ENCODE measurements around the gene KIF19. TPM values are rescaled to one million over a fixed set of nuclear protein-coding genes. Genes with fewer than 3 reads are reported as not detected.

KIF19 gene
- total and polyA plus RNA-seq, 2 of the 8 experiments (the other 6 are each of a cell fraction or from before 2014, with no cell fraction given) = 0.52 to 0.77 TPM

DNA sequence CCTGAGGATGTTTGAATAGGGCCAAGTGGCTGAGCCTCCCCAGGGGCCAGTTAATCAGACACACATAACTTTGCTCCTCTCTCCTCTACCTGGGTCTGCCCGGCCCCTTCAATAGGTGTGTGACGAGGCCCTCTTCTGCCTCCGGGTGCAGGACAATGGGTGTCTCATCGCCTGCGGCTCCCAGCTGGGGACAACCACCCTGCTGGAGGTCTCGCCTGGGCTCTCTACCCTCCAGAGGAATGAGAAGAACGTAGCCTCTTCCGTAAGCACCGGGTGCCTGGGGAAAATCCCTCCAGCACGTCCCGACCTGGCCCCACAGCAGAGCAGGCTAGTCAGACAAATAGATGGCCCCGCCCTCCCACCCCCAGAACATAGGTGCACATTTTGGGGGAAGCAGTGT is 16.1 kb upstream of the KIF19 start (continued):
- TF ChIP-seq, protein P1, sequence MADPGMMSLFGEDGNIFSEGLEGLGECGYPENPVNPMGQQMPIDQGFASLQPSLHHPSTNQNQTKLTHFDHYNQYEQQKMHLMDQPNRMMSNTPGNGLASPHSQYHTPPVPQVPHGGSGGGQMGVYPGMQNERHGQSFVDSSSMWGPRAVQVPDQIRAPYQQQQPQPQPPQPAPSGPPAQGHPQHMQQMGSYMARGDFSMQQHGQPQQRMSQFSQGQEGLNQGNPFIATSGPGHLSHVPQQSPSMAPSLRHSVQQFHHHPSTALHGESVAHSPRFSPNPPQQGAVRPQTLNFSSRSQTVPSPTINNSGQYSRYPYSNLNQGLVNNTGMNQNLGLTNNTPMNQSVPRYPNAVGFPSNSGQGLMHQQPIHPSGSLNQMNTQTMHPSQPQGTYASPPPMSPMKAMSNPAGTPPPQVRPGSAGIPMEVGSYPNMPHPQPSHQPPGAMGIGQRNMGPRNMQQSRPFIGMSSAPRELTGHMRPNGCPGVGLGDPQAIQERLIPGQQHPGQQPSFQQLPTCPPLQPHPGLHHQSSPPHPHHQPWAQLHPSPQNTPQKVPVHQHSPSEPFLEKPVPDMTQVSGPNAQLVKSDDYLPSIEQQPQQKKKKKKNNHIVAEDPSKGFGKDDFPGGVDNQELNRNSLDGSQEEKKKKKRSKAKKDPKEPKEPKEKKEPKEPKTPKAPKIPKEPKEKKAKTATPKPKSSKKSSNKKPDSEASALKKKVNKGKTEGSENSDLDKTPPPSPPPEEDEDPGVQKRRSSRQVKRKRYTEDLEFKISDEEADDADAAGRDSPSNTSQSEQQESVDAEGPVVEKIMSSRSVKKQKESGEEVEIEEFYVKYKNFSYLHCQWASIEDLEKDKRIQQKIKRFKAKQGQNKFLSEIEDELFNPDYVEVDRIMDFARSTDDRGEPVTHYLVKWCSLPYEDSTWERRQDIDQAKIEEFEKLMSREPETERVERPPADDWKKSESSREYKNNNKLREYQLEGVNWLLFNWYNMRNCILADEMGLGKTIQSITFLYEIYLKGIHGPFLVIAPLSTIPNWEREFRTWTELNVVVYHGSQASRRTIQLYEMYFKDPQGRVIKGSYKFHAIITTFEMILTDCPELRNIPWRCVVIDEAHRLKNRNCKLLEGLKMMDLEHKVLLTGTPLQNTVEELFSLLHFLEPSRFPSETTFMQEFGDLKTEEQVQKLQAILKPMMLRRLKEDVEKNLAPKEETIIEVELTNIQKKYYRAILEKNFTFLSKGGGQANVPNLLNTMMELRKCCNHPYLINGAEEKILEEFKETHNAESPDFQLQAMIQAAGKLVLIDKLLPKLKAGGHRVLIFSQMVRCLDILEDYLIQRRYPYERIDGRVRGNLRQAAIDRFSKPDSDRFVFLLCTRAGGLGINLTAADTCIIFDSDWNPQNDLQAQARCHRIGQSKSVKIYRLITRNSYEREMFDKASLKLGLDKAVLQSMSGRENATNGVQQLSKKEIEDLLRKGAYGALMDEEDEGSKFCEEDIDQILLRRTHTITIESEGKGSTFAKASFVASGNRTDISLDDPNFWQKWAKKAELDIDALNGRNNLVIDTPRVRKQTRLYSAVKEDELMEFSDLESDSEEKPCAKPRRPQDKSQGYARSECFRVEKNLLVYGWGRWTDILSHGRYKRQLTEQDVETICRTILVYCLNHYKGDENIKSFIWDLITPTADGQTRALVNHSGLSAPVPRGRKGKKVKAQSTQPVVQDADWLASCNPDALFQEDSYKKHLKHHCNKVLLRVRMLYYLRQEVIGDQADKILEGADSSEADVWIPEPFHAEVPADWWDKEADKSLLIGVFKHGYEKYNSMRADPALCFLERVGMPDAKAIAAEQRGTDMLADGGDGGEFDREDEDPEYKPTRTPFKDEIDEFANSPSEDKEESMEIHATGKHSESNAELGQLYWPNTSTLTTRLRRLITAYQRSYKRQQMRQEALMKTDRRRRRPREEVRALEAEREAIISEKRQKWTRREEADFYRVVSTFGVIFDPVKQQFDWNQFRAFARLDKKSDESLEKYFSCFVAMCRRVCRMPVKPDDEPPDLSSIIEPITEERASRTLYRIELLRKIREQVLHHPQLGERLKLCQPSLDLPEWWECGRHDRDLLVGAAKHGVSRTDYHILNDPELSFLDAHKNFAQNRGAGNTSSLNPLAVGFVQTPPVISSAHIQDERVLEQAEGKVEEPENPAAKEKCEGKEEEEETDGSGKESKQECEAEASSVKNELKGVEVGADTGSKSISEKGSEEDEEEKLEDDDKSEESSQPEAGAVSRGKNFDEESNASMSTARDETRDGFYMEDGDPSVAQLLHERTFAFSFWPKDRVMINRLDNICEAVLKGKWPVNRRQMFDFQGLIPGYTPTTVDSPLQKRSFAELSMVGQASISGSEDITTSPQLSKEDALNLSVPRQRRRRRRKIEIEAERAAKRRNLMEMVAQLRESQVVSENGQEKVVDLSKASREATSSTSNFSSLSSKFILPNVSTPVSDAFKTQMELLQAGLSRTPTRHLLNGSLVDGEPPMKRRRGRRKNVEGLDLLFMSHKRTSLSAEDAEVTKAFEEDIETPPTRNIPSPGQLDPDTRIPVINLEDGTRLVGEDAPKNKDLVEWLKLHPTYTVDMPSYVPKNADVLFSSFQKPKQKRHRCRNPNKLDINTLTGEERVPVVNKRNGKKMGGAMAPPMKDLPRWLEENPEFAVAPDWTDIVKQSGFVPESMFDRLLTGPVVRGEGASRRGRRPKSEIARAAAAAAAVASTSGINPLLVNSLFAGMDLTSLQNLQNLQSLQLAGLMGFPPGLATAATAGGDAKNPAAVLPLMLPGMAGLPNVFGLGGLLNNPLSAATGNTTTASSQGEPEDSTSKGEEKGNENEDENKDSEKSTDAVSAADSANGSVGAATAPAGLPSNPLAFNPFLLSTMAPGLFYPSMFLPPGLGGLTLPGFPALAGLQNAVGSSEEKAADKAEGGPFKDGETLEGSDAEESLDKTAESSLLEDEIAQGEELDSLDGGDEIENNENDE (IDR thresholded peaks at IDR 0.05; ENCODE audit: insufficient replicate concordance, low read length) = no peak
- no peak for TF ChIP-seq GABPA (IDR thresholded peaks at IDR 0.05; ENCODE audit: borderline replicate concordance, insufficient read depth, low read length)
- no peak for TF ChIP-seq KDM1A (IDR thresholded peaks at IDR 0.05; ENCODE audit: borderline replicate concordance, low read length)
- TF ChIP-seq POLR2A (IDR thresholded peaks at IDR 0.05; ENCODE audit: control extremely low read depth in 1 of 2, low read depth in 2 of 2, low read length in 2 of 2) = no peak
- no peak for TF ChIP-seq KDM4A (IDR thresholded peaks at IDR 0.05; ENCODE audit: low read depth, low read length, severe bottlenecking)
- TF ChIP-seq, protein P2, sequence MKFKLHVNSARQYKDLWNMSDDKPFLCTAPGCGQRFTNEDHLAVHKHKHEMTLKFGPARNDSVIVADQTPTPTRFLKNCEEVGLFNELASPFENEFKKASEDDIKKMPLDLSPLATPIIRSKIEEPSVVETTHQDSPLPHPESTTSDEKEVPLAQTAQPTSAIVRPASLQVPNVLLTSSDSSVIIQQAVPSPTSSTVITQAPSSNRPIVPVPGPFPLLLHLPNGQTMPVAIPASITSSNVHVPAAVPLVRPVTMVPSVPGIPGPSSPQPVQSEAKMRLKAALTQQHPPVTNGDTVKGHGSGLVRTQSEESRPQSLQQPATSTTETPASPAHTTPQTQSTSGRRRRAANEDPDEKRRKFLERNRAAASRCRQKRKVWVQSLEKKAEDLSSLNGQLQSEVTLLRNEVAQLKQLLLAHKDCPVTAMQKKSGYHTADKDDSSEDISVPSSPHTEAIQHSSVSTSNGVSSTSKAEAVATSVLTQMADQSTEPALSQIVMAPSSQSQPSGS (IDR thresholded peaks at IDR 0.05; ENCODE audit: low read length) = no peak
- no peak for TF ChIP-seq RNF2 (IDR thresholded peaks at IDR 0.05; ENCODE audit: borderline replicate concordance, low read depth, low read length, missing control alignments, poor library complexity, severe bottlenecking)
- TF ChIP-seq JUN (IDR thresholded peaks at IDR 0.05; ENCODE audit: low read depth, low read length) = no peak
- no peak for TF ChIP-seq TAF7 (optimal IDR thresholded peaks at IDR 0.05; ENCODE audit: borderline replicate concordance, low read depth, low read length)

Data from H1 (cell line).